SU-DHL-6 (cell line): ENCODE results near the gene FHOD3.

Source experiments
- H2AFZ ChIP-seq: fragments of 200-600 bp; sonication (generic); 2 replicates; pipeline ENCODE4 v1.6.1; 2014; ENCODE audit warnings: low read depth, mild to moderate bottlenecking, moderate library complexity, mixed read lengths, antibody characterized with exemption, low read length; ENCODE audit not compliant: severe bottlenecking
- H3F3A ChIP-seq: fragments of 200-600 bp; shearing (Covaris generic); 2 replicates; pipeline ENCODE4 v1.6.0; 2016; ENCODE audit warnings: antibody characterized with exemption, mild to moderate bottlenecking; ENCODE audit not compliant: insufficient read depth
- H3K27ac ChIP-seq: fragments of 200-600 bp; sonication (generic); 2 replicates; pipeline ENCODE4 v1.5.1; 2016; ENCODE audit warnings: low read depth, mild to moderate bottlenecking, low read length, moderate library complexity, mixed read lengths
- H3K27me3 ChIP-seq: fragments of 200-600 bp; sonication (generic), shearing (Covaris generic); 2 replicates; pipeline ENCODE4 v1.6.0; 2014; ENCODE audit warnings: mild to moderate bottlenecking, low read length
- H3K36me3 ChIP-seq: fragments of 200-600 bp; sonication (generic); 2 replicates; pipeline ENCODE4 v1.6.1; 2014; ENCODE audit warnings: mild to moderate bottlenecking, low read length, mixed read lengths
- H3K4me2 ChIP-seq: fragments of 300-600, 200-600 bp; shearing (Covaris generic), sonication (generic); 2 replicates; pipeline ENCODE4 v1.6.0; 2014; ENCODE audit warnings: low read length, low read depth, mild to moderate bottlenecking; ENCODE audit not compliant: poor library complexity, severe bottlenecking
- H3K4me3 ChIP-seq: fragments of 200-600 bp; sonication (generic); 2 replicates; pipeline ENCODE4 v1.5.1; 2014; ENCODE audit warnings: antibody characterized with exemption, low read length, mild to moderate bottlenecking, mixed read lengths; ENCODE audit not compliant: insufficient read depth, poor library complexity, severe bottlenecking
- H3K79me2 ChIP-seq: fragments of 200-600 bp; sonication (generic); 2 replicates; pipeline ENCODE4 v1.6.1; 2014; ENCODE audit warnings: mild to moderate bottlenecking, low read length, moderate library complexity; ENCODE audit not compliant: insufficient read depth
- H3K9ac ChIP-seq: fragments of 200-600 bp; sonication (generic); 2 replicates; pipeline ENCODE4 v1.7.0; 2014; ENCODE audit warnings: mild to moderate bottlenecking, low read length
- H3K9me2 ChIP-seq: fragments of 200-600 bp; sonication (generic); replicated peaks from 2 replicates; pipeline ENCODE4 v1.6.1; 2014; ENCODE audit warnings: low read length; ENCODE audit not compliant: insufficient read depth
- H3K9me3 ChIP-seq: fragments of 200-600 bp; sonication (generic); 2 replicates; pipeline ENCODE4 v1.6.1; 2014; ENCODE audit warnings: low read length, mixed read lengths; ENCODE audit not compliant: insufficient read depth
- H4K20me1 ChIP-seq: fragments of 200-600 bp; sonication (generic); 2 replicates; pipeline ENCODE4 v1.6.1; 2014; ENCODE audit warnings: low read depth, mild to moderate bottlenecking, antibody characterized with exemption, low read length, moderate library complexity, mixed read lengths
- CTCF ChIP-seq: fragments of 200-600 bp; sonication (generic); IDR thresholded peaks from one replicate; pipeline ENCODE4 v1.5.1; 2017; ENCODE audit warnings: antibody characterized with exemption, mild to moderate bottlenecking, low read length, moderate library complexity; ENCODE audit not compliant: insufficient read depth, poor library complexity, severe bottlenecking
- EZH2phosphoT487 ChIP-seq: fragments of 200-600 bp; sonication (generic), shearing (Covaris generic); conservative IDR thresholded peaks from 2 replicates; pipeline ENCODE4 v1.6.1; 2018; ENCODE audit warnings: mild to moderate bottlenecking, antibody characterized with exemption, low read length, moderate library complexity, mixed read lengths

FHOD3 gene

GRCh38 chr18:36772241-36772723 lies 474.8 kb downstream of the FHOD3 start:
- Histone ChIP-seq H3K9me2 (no peaks in the 10 kb centered on the region), H4K20me1 (no peaks in the 10 kb centered on the region), H2AFZ (no peak overlapping the region), H3K27me3 (no peaks in the 10 kb centered on the region), H3K36me3 (no peaks in the 10 kb centered on the region), H3F3A (no peaks in the 10 kb centered on the region), H3K4me3 (no peak overlapping the region), H3K27ac (no peak overlapping the region), H3K9ac (no peak overlapping the region), H3K4me2 (no peak overlapping the region), H3K79me2 (no peaks in the 10 kb centered on the region), H3K9me3 (no peaks in the 10 kb centered on the region)
- TF ChIP-seq EZH2phosphoT487 (no peak), CTCF (no peak)

GRCh38 chr18:36775396-36775795 lies 477.9 kb downstream of the FHOD3 start:
- H3K36me3 ChIP-seq, result no peaks in the 10 kb centered on the region
- H3K9me3 ChIP-seq, result no peaks in the 10 kb centered on the region
- no peaks in the 10 kb centered on the region for H3K9me2 ChIP-seq
- no peak overlapping the region for H2AFZ ChIP-seq
- H3F3A ChIP-seq, result no peaks in the 10 kb centered on the region
- H4K20me1 ChIP-seq, result no peaks in the 10 kb centered on the region
- H3K4me2 ChIP-seq, result no peak overlapping the region
- H3K27me3 ChIP-seq, result no peaks in the 10 kb centered on the region
- TF ChIP-seq CTCF (no peak), EZH2phosphoT487 (no peak)
- no peak overlapping the region for H3K27ac ChIP-seq
- no peak overlapping the region for H3K9ac ChIP-seq
- H3K79me2 ChIP-seq, result no peaks in the 10 kb centered on the region
- H3K4me3 ChIP-seq, result no peak overlapping the region

GRCh38 chr18:36776650-36777049 lies 479.1 kb downstream of the FHOD3 start:
- Histone ChIP-seq H3K4me2 (no peak overlapping the region), H3K4me3 (no peak overlapping the region), H4K20me1 (no peaks in the 10 kb centered on the region), H3F3A (no peaks in the 10 kb centered on the region), H3K79me2 (no peaks in the 10 kb centered on the region), H2AFZ (no peak overlapping the region), H3K9ac (no peak overlapping the region), H3K9me2 (no peaks in the 10 kb centered on the region), H3K36me3 (no peaks in the 10 kb centered on the region), H3K27me3 (no peaks in the 10 kb centered on the region), H3K9me3 (no peaks in the 10 kb centered on the region), H3K27ac (no peak overlapping the region)
- TF ChIP-seq CTCF (no peak), EZH2phosphoT487 (no peak)

- no peak overlapping the region for H3K27ac ChIP-seq
- no peaks in the 10 kb centered on the region for H3K36me3 ChIP-seq
- H3K9ac ChIP-seq, result no peak overlapping the region
- no peaks in the 10 kb centered on the region for H3K9me3 ChIP-seq
- no peaks in the 10 kb centered on the region for H3F3A ChIP-seq
- H3K4me2 ChIP-seq, result no peak overlapping the region
- H3K4me3 ChIP-seq, result no peak overlapping the region
- no peaks in the 10 kb centered on the region for H3K79me2 ChIP-seq
- no peaks in the 10 kb centered on the region for H3K27me3 ChIP-seq
- H3K9me2 ChIP-seq, result no peaks in the 10 kb centered on the region
- no peak overlapping the region for H2AFZ ChIP-seq
- TF ChIP-seq EZH2phosphoT487, result no peak
- no peak for TF ChIP-seq CTCF
- no peaks in the 10 kb centered on the region for H4K20me1 ChIP-seq
These were observed 480.1 kb downstream of the FHOD3 start for GRCh38 chr18:36777566-36777965.
